Spleen (tissue), 11 donors: ENCODE results near the gene MBNL1. TPM values are rescaled to one million over a fixed set of nuclear protein-coding genes. Genes with fewer than 3 reads are reported as not detected.

ENCODE experiments used
- DNase-seq: peaks from one replicate; pipeline ENCODE4 v3.0.0-alpha.2; 2020
- H3K27ac ChIP-seq, 8 donors: fragments of 200-600 bp; sonication (generic) in 7 of 8; 1 replicate in 4 of 8; 2 replicates in 4 of 8; pipeline versions ENCODE4 v1.5.0 to v1.8.0; 2016 to 2021; ENCODE audit warnings: inconsistent platforms in 4 of 8, mild to moderate bottlenecking in 4 of 8, moderate library complexity in 1 of 8
- H3K27me3 ChIP-seq, 7 donors: fragments of 200-600 bp; sonication (generic) in 6 of 7; replicated peaks in 1 of 7; 1 replicate in 4 of 7; 2 replicates in 3 of 7; pipeline versions ENCODE4 v1.5.0 to v1.8.0; 2016 to 2021; ENCODE audit warnings: inconsistent platforms in 3 of 7, mild to moderate bottlenecking in 1 of 7
- H3K36me3 ChIP-seq, 6 donors: fragments of 200-600 bp; sonication (generic) in 5 of 6; 1 replicate in 4 of 6; 2 replicates in 2 of 6; pipeline versions ENCODE4 v1.5.0 to v1.8.0; 2016 to 2021; ENCODE audit warnings: inconsistent platforms in 2 of 6
- H3K4me1 ChIP-seq, 6 donors: fragments of 200-600 bp; sonication (generic) in 5 of 6; 1 replicate in 3 of 6; 2 replicates in 3 of 6; pipeline versions ENCODE4 v1.5.0 to v1.8.0; 2016 to 2021; ENCODE audit warnings: inconsistent platforms in 3 of 6
- H3K4me3 ChIP-seq, 8 donors: fragments of 200-600 bp; sonication (generic) in 7 of 8; 1 replicate in 4 of 8; 2 replicates in 4 of 8; pipeline versions ENCODE4 v1.5.0 to v1.8.0; 2016 to 2021; ENCODE audit warnings: inconsistent platforms in 4 of 8, mild to moderate bottlenecking in 4 of 8, moderate library complexity in 2 of 8
- H3K9me3 ChIP-seq, 8 donors: fragments of 200-600 bp; sonication (generic) in 7 of 8; 1 replicate in 4 of 8; 2 replicates in 4 of 8; pipeline versions ENCODE4 v1.5.0 to v1.8.0; 2016 to 2021; ENCODE audit warnings: inconsistent platforms in 4 of 8
- POLR2A ChIP-seq, 3 donors: fragments of 450-650 bp; IDR thresholded peaks; one replicate each; pipeline ENCODE4 v1.5.1; 2017; ENCODE audit warnings: antibody characterized with exemption in 3 of 3, mild to moderate bottlenecking in 1 of 3
- POLR2AphosphoS5 ChIP-seq, 3 donors: sonication (generic); formaldehyde crosslinking; IDR thresholded peaks; one replicate each; pipeline ENCODE4 v1.5.1; 2017; ENCODE audit warnings: antibody characterized with exemption in 3 of 3
- WGBS, 5 donors: extraction: QIAGEN DNeasy Blood & Tissue Kit in 3 of 5; methylation state at CpG; one replicate each; pipeline versions ENCODE4 v1.1.5 to v1.1.7; 2013 to 2018; 5-methylcytosine and 5-hydroxymethylcytosine counted together
- intact Hi-C: fragments of 100-400 bp; cut with DNase I; formaldehyde crosslinking; loops from one replicate; pipeline ENCODE4 v1.15.0; 2023; ENCODE audit warnings: low total_unique reads
- polyA plus RNA-seq, 3 donors: library from polyadenylated mRNA; stranded (reverse); fragments of 200-250 nt; gene quantifications; one replicate each; pipeline ENCODE4 v1.2.1, GENCODE V29; 2013
- total RNA-seq, 7 donors: library from RNA; depleted of rRNA in 3 of 7; stranded (reverse); fragments of >200 nt in 3 of 7; fragmentation: NEBNext Ultra II Directional in 4 of 7; extraction: Animal tissue kit (Norgen Biotek cat#: 25700) in 4 of 7; gene quantifications; one replicate each; pipeline versions ENCODE4 v1.1.0 to v1.2.1, GENCODE V29; 2016 to 2021
- TF ChIP-seq, protein P1 (sequence below), 11 experiments: fragments of 200-600 bp in 7 of 11; fragments of 450-650 bp in 4 of 11; sonication (generic) in 4 of 11; IDR thresholded peaks in 8 of 11; conservative IDR thresholded peaks in 3 of 11; 1 replicate in 7 of 11; 2 replicates in 4 of 11; pipeline versions ENCODE4 v1.4.0 to v1.8.0; 2016 to 2021; ENCODE audit warnings: antibody characterized with exemption in 11 of 11, inconsistent platforms in 4 of 11, mild to moderate bottlenecking in 1 of 11
- donor health status: healthy with polysubstance abuse.
- donor health status: DM: no; HTN: no; CAD: no; lungs with moderate emphysema.
- donor health status: DM: no; HTN: no; CAD: no.
- donor health status: Bipolar disorder and iron deficiency.
- donor health status: healthy.
- donor health status: DM: no; HTN: no; CAD: no.
- donor health status: DM: yes; HTN: yes; CAD: no.

MBNL1 gene
- total and polyA plus RNA-seq, 10 donors: 64.7 to 491 (median 296) TPM

DNA sequence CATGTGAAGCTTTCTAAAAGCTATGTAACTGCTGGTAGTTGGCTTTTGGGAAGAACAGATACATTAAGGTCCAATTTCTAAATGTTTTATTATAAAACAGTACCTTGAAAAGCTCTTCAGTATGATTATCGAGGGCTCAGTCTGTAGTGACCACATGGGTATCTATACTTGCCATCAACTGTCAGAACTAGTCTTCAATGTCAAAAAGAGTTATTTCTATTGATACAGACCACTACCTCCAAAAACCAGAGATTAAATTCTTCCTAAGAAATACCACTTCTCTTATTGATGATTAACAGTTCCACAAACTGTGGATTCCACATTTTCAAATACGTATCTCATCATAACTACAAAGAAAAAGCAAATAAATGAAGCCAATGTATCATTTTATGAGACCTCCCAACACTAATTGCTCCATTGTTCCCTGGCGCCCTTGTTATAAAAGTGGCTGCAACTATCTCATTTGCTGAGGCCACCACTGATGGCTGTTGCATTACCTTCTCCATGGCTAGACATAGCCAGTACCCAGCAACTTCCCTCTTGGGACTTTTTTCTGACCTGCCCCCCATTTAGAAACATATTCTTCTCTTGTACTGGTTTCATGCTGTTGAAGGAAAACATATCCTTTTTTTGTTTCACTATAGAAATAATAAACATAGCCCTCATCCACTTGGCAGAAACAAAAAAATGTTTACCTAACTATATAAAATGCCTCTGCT is 33.9 kb upstream of the MBNL1 start:
- WGBS, 5 donors: 93 to 97% (median 96%) methylated on average over 3 of the region's 3 CpGs
- intact Hi-C loops: no loop called here
- Histone ChIP-seq H3K36me3 (no peaks in the 10 kb centered on the region), H3K9me3 (no peaks in the 10 kb centered on the region), H3K27ac (no peak overlapping the region), H3K4me1 (peaks cover 0 to 57% (median 15%) of the 10 kb centered on the region in 6 donors), H3K4me3 (no peak overlapping the region), H3K27me3 (no peaks in the 10 kb centered on the region)
- TF ChIP-seq, protein P1, sequence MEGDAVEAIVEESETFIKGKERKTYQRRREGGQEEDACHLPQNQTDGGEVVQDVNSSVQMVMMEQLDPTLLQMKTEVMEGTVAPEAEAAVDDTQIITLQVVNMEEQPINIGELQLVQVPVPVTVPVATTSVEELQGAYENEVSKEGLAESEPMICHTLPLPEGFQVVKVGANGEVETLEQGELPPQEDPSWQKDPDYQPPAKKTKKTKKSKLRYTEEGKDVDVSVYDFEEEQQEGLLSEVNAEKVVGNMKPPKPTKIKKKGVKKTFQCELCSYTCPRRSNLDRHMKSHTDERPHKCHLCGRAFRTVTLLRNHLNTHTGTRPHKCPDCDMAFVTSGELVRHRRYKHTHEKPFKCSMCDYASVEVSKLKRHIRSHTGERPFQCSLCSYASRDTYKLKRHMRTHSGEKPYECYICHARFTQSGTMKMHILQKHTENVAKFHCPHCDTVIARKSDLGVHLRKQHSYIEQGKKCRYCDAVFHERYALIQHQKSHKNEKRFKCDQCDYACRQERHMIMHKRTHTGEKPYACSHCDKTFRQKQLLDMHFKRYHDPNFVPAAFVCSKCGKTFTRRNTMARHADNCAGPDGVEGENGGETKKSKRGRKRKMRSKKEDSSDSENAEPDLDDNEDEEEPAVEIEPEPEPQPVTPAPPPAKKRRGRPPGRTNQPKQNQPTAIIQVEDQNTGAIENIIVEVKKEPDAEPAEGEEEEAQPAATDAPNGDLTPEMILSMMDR (IDR thresholded peaks at IDR 0.05 in 8 of 11, conservative IDR thresholded peaks at IDR 0.05 in 3 of 11): no peak
- no peak for TF ChIP-seq POLR2A (IDR thresholded peaks at IDR 0.05)
- no peak for DNase-seq

DNA sequence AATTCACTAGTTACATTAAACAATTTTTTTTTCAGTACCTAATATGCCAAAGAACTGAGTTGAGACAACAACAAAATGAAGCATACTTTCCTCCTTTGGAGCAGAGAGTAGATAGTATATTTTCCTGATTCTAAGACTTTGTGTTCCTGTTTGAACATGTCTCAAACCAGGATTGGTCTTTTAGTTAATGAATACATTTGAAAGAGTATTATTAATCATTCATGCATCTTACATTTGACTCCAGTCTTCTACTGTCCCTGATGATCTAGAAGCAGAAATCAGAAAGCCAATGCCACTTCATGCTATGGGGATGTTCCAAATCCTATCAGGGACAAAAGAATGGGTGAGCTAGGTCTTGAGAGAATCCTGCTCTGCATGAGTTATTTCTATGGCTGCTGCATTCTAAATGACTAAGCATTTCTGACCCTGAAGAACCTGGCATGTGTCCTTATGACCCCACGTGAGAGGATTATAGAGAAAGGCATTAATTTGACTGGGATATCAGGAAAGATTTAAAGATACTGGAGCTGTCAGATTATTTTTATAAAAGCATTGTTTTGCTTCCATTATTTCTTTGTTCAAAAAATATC is 32.9 kb upstream of the MBNL1 start:
- TF ChIP-seq POLR2A (IDR thresholded peaks at IDR 0.05) (no peak), POLR2AphosphoS5 (IDR thresholded peaks at IDR 0.05) (no peak)
- TF ChIP-seq, protein P1 (IDR thresholded peaks at IDR 0.05 in 8 of 11, conservative IDR thresholded peaks at IDR 0.05 in 3 of 11): no peak
- H3K4me3 ChIP-seq: no peak overlapping the region
- H3K4me1 ChIP-seq: peaks cover 6 to 57% (median 21%) of the 10 kb centered on the region in 6 donors
- WGBS, 5 donors: 45 to 75% (median 59%) methylated on average over 1 of the region's 1 CpG
- no peak overlapping the region for H3K27ac ChIP-seq
- no peaks in the 10 kb centered on the region for H3K27me3 ChIP-seq
- no peaks in the 10 kb centered on the region for H3K36me3 ChIP-seq
- intact Hi-C loops: no loop called here
- no peaks in the 10 kb centered on the region for H3K9me3 ChIP-seq
- no peak for DNase-seq

DNA sequence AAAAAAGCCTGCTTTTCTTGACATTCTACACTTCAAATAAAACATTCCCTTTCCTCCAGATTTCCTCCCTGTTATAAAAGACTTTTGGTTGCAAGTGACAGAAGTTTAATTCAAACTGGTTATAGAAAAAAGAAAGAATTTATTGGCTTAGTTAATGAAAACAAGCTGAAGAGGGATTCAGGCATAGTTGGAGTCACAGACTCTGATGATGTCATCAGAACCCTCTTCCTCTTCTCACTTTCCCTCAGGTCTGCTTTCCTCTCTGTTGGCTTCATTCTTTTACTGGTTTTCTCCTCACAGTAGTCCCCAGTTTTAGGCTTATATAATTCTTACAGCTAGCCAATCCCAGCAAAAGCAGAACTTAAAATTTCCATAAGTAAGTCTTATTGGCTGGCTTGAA is 32.0 kb upstream of the MBNL1 start:
- TF ChIP-seq POLR2AphosphoS5 (IDR thresholded peaks at IDR 0.05) (no peak), POLR2A (IDR thresholded peaks at IDR 0.05) (no peak)
- TF ChIP-seq, protein P1 (IDR thresholded peaks at IDR 0.05 in 8 of 11, conservative IDR thresholded peaks at IDR 0.05 in 3 of 11): no peak

More for the DNA sequence above, 32.0 kb upstream of the MBNL1 start:
- no peak overlapping the region for H3K4me3 ChIP-seq
- no peaks in the 10 kb centered on the region for H3K36me3 ChIP-seq
- H3K27me3 ChIP-seq: no peaks in the 10 kb centered on the region
- no peak for DNase-seq
- peak overlapping the region in 2 of 8 donors; percentile 12 to 29 for H3K27ac ChIP-seq
- peaks cover 14 to 61% (median 29%) of the 10 kb centered on the region in 6 donors for H3K4me1 ChIP-seq
- H3K9me3 ChIP-seq: no peaks in the 10 kb centered on the region
- intact Hi-C loops: no loop called here
